Ishikawa (cell line): Measurements from ENCODE around the gene ESPN.

Source experiments
- CEBPB ChIP-seq: IDR thresholded peaks from 2 replicates; pipeline ENCODE4 v1.6.1; 2012
- CREB1 ChIP-seq: IDR thresholded peaks from 2 replicates; pipeline ENCODE4 v1.6.1; 2012; ENCODE audit warnings: low read depth
- EGR1 ChIP-seq: IDR thresholded peaks from 2 replicates; pipeline ENCODE4 v1.6.1; 2012
- EP300 ChIP-seq: IDR thresholded peaks from 2 replicates; pipeline ENCODE4 v1.6.1; 2012; ENCODE audit warnings: borderline replicate concordance
- FOXM1 ChIP-seq: IDR thresholded peaks from 2 replicates; pipeline ENCODE4 v1.6.1; 2012; ENCODE audit warnings: low read depth, borderline replicate concordance
- MAX ChIP-seq: IDR thresholded peaks from 2 replicates; pipeline ENCODE4 v1.6.1; 2012
- NFIC ChIP-seq: IDR thresholded peaks from 2 replicates; pipeline ENCODE4 v1.6.1; 2012
- RAD21 ChIP-seq: IDR thresholded peaks from 2 replicates; pipeline ENCODE4 v1.6.1; 2012; ENCODE audit warnings: low read depth
- REST ChIP-seq: IDR thresholded peaks from 2 replicates; pipeline ENCODE4 v1.6.1; 2012; ENCODE audit warnings: low read depth, mild to moderate bottlenecking
- TAF1 ChIP-seq: IDR thresholded peaks from 2 replicates; pipeline ENCODE4 v1.6.1; 2012; ENCODE audit warnings: low read depth, mild to moderate bottlenecking
- TCF12 ChIP-seq: IDR thresholded peaks from 2 replicates; pipeline ENCODE4 v1.6.1; 2012; ENCODE audit warnings: low read depth
- TEAD4 ChIP-seq: IDR thresholded peaks from 2 replicates; pipeline ENCODE4 v1.6.1; 2012
- USF1 ChIP-seq: IDR thresholded peaks from 2 replicates; pipeline ENCODE4 v1.6.1; 2012
- YY1 ChIP-seq: IDR thresholded peaks from 2 replicates; pipeline ENCODE4 v1.6.1; 2012; ENCODE audit warnings: low read depth
- ZBTB7A ChIP-seq: IDR thresholded peaks from 2 replicates; pipeline ENCODE4 v1.6.1; 2012; ENCODE audit warnings: low read depth

The ESPN gene

GRCh38 chr1:6429660-6430411 lies 5.3 kb downstream of the ESPN start:
- TF ChIP-seq TCF12 = 0 out of 2 replicates have a peak, but pooled peaks have one; percentile 21
- TF ChIP-seq ZBTB7A = peak; percentile 62; the same call in 1 of the 2 replicates
- peak; percentile 73; the same call in 1 of the 2 replicates for TF ChIP-seq EGR1
- TF ChIP-seq EP300 = peak; percentile 32; the same call in 1 of the 2 replicates

GRCh38 chr1:6434186-6434585 lies 9.6 kb downstream of the ESPN start:
- 0 out of 2 replicates have a peak, but pooled peaks have one; percentile 14 for TF ChIP-seq MAX
- no peak for TF ChIP-seq TCF12

- TF ChIP-seq EP300 (peak; percentile 60; the same call in 1 of the 2 replicates), REST (no peak), ZBTB7A (no peak), TCF12 (peak; percentile 58), EGR1 (no peak), RAD21 (no peak), NFIC (peak; percentile 48)
Observed at GRCh38 chr1:6435129-6435528, 10.6 kb downstream of the ESPN start.

- TF ChIP-seq MAX (no peak), TEAD4 (no peak), NFIC (no peak), FOXM1 (no peak), YY1 (no peak), TCF12 (no peak), EGR1 (no peak), ZBTB7A (no peak), REST (no peak), RAD21 (no peak), CREB1 (no peak), EP300 (no peak), TAF1 (no peak), CEBPB (no peak), USF1 (no peak)
Observed at GRCh38 chr1:6435547-6435946, 11.0 kb downstream of the ESPN start.

- TF ChIP-seq EP300 = peak; percentile 96
- TF ChIP-seq NFIC = peak; percentile 99
- TF ChIP-seq RAD21 = peak; percentile 48; the same call in 1 of the 2 replicates
- TF ChIP-seq ZBTB7A = peak; percentile 60
- peak; percentile 73 for TF ChIP-seq FOXM1
- peak; percentile 84 for TF ChIP-seq TEAD4
- TF ChIP-seq YY1 = peak; percentile 44; the same call in 1 of the 2 replicates
- peak; percentile 96 for TF ChIP-seq TCF12
Observed at GRCh38 chr1:6437012-6437700, 12.6 kb downstream of the ESPN start.

GRCh38 chr1:6438047-6438525 lies 13.5 kb downstream of the ESPN start:
- 0 out of 2 replicates have a peak, but pooled peaks have one; percentile 13 for TF ChIP-seq YY1
- TF ChIP-seq USF1 = no peak
- peak; percentile 85 for TF ChIP-seq RAD21
- peak; percentile 38; the same call in 1 of the 2 replicates for TF ChIP-seq MAX
- TF ChIP-seq NFIC = no peak
- TF ChIP-seq ZBTB7A = peak; percentile 49; the same call in 1 of the 2 replicates
- 0 out of 2 replicates have a peak, but pooled peaks have one; percentile 17 for TF ChIP-seq TCF12
- peak; percentile 34; the same call in 1 of the 2 replicates for TF ChIP-seq EP300
